HepG2 (cell line): Measurements from ENCODE around the gene ALKBH5. TPM values are rescaled to one million over a fixed set of nuclear protein-coding genes. Genes with fewer than 3 reads are reported as not detected.

Source experiments
- ETV5 ChIP-seq: IDR thresholded peaks from 2 replicates; pipeline ENCODE4 v1.6.1; 2018; ENCODE audit warnings: missing biosample characterization, missing genetic modification reagents, inconsistent platforms, borderline replicate concordance
- GZF1 ChIP-seq: sonication (generic); formaldehyde crosslinking; IDR thresholded peaks from 2 replicates; pipeline ENCODE4 v1.5.1; 2020; ENCODE audit warnings: mild to moderate bottlenecking, missing genetic modification reagents
- HDAC1 ChIP-seq: sonication (generic); formaldehyde crosslinking; IDR thresholded peaks from 2 replicates; pipeline ENCODE4 v1.5.1; 2020; ENCODE audit warnings: mild to moderate bottlenecking, missing genetic modification reagents
- HNF1B ChIP-seq: sonication (generic); formaldehyde crosslinking; IDR thresholded peaks from 2 replicates; pipeline ENCODE4 v1.5.1; 2020; ENCODE audit warnings: mild to moderate bottlenecking, moderate library complexity, missing genetic modification reagents
- HNRNPLL ChIP-seq: fragments of 200-400 bp; formaldehyde crosslinking; IDR thresholded peaks from 2 replicates; pipeline ENCODE4 v1.6.1; 2017; ENCODE audit warnings: mild to moderate bottlenecking, low read depth, low read length; ENCODE audit not compliant: poor library complexity, severe bottlenecking
- IRF2 ChIP-seq: IDR thresholded peaks from 2 replicates; pipeline ENCODE4 v1.6.1; 2018; ENCODE audit warnings: missing genetic modification reagents, missing compliant biosample characterization
- LCORL ChIP-seq, 2 experiments: fragments of 450-650 bp in 1 of 2; sonication (generic) in 1 of 2; formaldehyde crosslinking in 1 of 2; IDR thresholded peaks; 2 replicates each; pipeline versions ENCODE4 v1.5.0 to v1.6.1; 2017 to 2020; ENCODE audit warnings: antibody characterized with exemption in 1 of 2, missing genetic modification reagents in 1 of 2
- MTERF4 ChIP-seq: sonication (generic); formaldehyde crosslinking; IDR thresholded peaks from 2 replicates; pipeline ENCODE4 v1.8.0; 2023; ENCODE audit warnings: mild to moderate bottlenecking, missing genetic modification reagents
- MYNN ChIP-seq: sonication (generic); formaldehyde crosslinking; IDR thresholded peaks from 2 replicates; pipeline ENCODE4 v1.4.0; 2020; ENCODE audit warnings: mild to moderate bottlenecking, low read depth, missing genetic modification reagents
- NFYB ChIP-seq: sonication (generic); formaldehyde crosslinking; IDR thresholded peaks from 2 replicates; pipeline ENCODE4 v1.4.0; 2020; ENCODE audit warnings: missing genetic modification reagents
- SNAPC5 ChIP-seq: sonication (generic); formaldehyde crosslinking; IDR thresholded peaks from 2 replicates; pipeline ENCODE4 v1.8.1; 2023; ENCODE audit warnings: mild to moderate bottlenecking, missing genetic modification reagents, borderline replicate concordance
- SOX13 ChIP-seq, 3 experiments: fragments of 450-650 bp in 1 of 3; sonication (generic) in 1 of 3; formaldehyde crosslinking in 1 of 3; IDR thresholded peaks in 2 of 3; conservative IDR thresholded peaks in 1 of 3; 2 replicates each; pipeline versions ENCODE4 v1.5.0 to v1.6.1; 2016 to 2020; ENCODE audit warnings: antibody characterized with exemption in 1 of 3, mild to moderate bottlenecking in 1 of 3, missing compliant biosample characterization in 1 of 3, missing genetic modification reagents in 1 of 3, moderate library complexity in 1 of 3
- SRSF9 ChIP-seq: fragments of 200-400 bp; formaldehyde crosslinking; IDR thresholded peaks from 2 replicates; pipeline ENCODE4 v1.6.1; 2018; ENCODE audit warnings: borderline replicate concordance, mild to moderate bottlenecking, low read depth, low read length; ENCODE audit not compliant: insufficient read depth, poor library complexity, severe bottlenecking
- ZBTB14 ChIP-seq: sonication (generic); formaldehyde crosslinking; IDR thresholded peaks from 2 replicates; pipeline ENCODE4 v1.4.0; 2020; ENCODE audit warnings: missing genetic modification reagents
- ZNF251 ChIP-seq: sonication (generic); formaldehyde crosslinking; IDR thresholded peaks from 2 replicates; pipeline ENCODE4 v1.9.0; 2021; ENCODE audit warnings: mild to moderate bottlenecking, missing genetic modification reagents
- ZNF326 ChIP-seq: sonication (generic); formaldehyde crosslinking; IDR thresholded peaks from 2 replicates; pipeline ENCODE4 v1.4.0; 2020; ENCODE audit warnings: missing genetic modification reagents, borderline replicate concordance
- ZNF335 ChIP-seq: sonication (generic); formaldehyde crosslinking; IDR thresholded peaks from 2 replicates; pipeline ENCODE4 v1.4.0; 2020; ENCODE audit warnings: missing genetic modification reagents
- ZNF639 ChIP-seq: conservative IDR thresholded peaks from 2 replicates; pipeline ENCODE4 v1.6.1; 2018; ENCODE audit warnings: missing genetic modification reagents
- ZNF878 ChIP-seq: sonication (generic); formaldehyde crosslinking; IDR thresholded peaks from 2 replicates; pipeline ENCODE4 v1.8.1; 2023; ENCODE audit warnings: mild to moderate bottlenecking, missing genetic modification reagents, moderate library complexity
- polyA plus RNA-seq, 8 experiments: library from polyadenylated mRNA; depleted of rRNA in 3 of 8; stranded (reverse) in 7 of 8; unstranded in 1 of 8; fragments of >200 nt; fragmentation: Illumina TruSeq in 4 of 8; extraction: Trizol in 4 of 8; gene quantifications; 2 replicates each; pipeline versions ENCODE4 v1.2.1 to v1.2.3, GENCODE V29; 2011 to 2016; ENCODE audit warnings: low read depth in 4 of 8, missing spikeins in 1 of 8, mixed read lengths in 1 of 8; ENCODE audit not compliant: insufficient read depth in 1 of 8
- total RNA-seq, 5 experiments: library from RNA; depleted of rRNA; stranded (reverse); fragments of >200 nt; fragmentation: Illumina TruSeq; extraction: Trizol; gene quantifications; 2 replicates each; pipeline ENCODE4 v1.2.3, GENCODE V29; 2016; ENCODE audit warnings: low read depth in 1 of 5
- TF ChIP-seq, protein P1 (sequence below): sonication (generic); formaldehyde crosslinking; IDR thresholded peaks from 2 replicates; pipeline ENCODE4 v1.4.0; 2020; ENCODE audit warnings: mild to moderate bottlenecking, missing genetic modification reagents
- TF ChIP-seq, protein P2 (sequence below): sonication (generic); formaldehyde crosslinking; IDR thresholded peaks from 2 replicates; pipeline ENCODE4 v1.4.0; 2020; ENCODE audit warnings: missing genetic modification reagents, borderline replicate concordance

ALKBH5 gene
- total and polyA plus RNA-seq, 2 of the 13 experiments (the other 11 are each of a cell fraction or from before 2014, with no cell fraction given) = 68.9 to 76.9 TPM

DNA sequence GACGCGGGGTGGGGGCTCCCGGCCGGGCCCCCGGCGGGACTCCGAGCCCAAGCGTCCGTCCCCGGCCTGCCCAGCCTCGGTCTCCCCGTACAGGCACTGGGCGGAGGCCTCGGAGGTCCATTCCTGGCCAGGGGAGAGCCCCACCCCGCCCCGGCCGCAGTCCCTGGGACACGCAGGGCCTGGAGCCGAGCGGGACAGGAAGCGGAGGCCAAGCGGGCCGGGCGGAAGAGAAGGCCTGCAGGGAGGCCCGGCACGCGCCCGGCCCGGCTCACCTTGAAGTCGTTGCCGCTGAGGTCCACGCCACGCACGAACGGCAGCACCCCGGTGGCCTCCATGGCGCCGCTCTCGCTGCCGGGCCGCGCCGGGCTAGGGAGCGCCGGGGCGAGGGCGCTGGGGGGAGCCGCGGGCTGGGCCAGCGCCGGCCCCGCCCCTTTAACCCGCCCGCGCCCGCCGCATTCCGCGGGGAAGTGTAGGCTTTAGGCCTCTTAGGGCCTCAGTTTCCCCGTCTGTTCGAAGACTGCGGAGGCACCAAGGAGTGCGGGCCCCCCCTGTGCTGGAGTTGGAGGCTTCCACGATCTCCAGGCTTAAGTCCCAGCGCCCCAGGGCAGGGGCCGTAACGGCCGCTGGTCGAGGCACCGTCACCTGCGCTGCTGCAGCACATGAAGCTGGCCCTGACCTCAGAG lies 74.9 kb downstream of the ALKBH5 start, which contains the start of gene FLII (continued):
- TF ChIP-seq GZF1 (CRISPR knock-in tag) (no peak), ZNF326 (no peak), HNRNPLL (peak; percentile 87), HNF1B (no peak), ETV5 (CRISPR knock-in tag) (no peak), ZNF251 (CRISPR knock-in tag) (no peak), SOX13 (IDR thresholded peaks at IDR 0.05) (no peak), SOX13 (CRISPR knock-in tag; conservative IDR thresholded peaks at IDR 0.05 in 1 of 2, IDR thresholded peaks at IDR 0.05 in 1 of 2) (no peak), MTERF4 (CRISPR knock-in tag) (no peak), NFYB (CRISPR knock-in tag) (no peak; the same call in 1 of the 2 replicates), SRSF9 (no peak), ZBTB14 (CRISPR knock-in tag) (no peak; the same call in 1 of the 2 replicates), ZNF639 (CRISPR knock-in tag) (no peak; the same call in 1 of the 2 replicates), ZNF878 (CRISPR knock-in tag) (no peak), HDAC1 (CRISPR knock-in tag) (peak; percentile 64), MYNN (CRISPR knock-in tag) (no peak), LCORL (IDR thresholded peaks at IDR 0.05) (no peak), LCORL (CRISPR knock-in tag; IDR thresholded peaks at IDR 0.05) (peak; percentile 65), IRF2 (no peak), SNAPC5 (CRISPR knock-in tag) (no peak), ZNF335 (CRISPR knock-in tag) (no peak)
- TF ChIP-seq, protein P1, sequence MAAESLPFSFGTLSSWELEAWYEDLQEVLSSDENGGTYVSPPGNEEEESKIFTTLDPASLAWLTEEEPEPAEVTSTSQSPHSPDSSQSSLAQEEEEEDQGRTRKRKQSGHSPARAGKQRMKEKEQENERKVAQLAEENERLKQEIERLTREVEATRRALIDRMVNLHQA (CRISPR knock-in tag) = no peak
- TF ChIP-seq, protein P2, sequence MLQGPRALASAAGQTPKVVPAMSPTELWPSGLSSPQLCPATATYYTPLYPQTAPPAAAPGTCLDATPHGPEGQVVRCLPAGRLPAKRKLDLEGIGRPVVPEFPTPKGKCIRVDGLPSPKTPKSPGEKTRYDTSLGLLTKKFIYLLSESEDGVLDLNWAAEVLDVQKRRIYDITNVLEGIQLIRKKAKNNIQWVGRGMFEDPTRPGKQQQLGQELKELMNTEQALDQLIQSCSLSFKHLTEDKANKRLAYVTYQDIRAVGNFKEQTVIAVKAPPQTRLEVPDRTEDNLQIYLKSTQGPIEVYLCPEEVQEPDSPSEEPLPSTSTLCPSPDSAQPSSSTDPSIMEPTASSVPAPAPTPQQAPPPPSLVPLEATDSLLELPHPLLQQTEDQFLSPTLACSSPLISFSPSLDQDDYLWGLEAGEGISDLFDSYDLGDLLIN = 0 out of 2 replicates have a peak, but pooled peaks have one; percentile 23
